Peyer's patch (tissue), 4 donors: ENCODE results near the gene CTDSP1. TPM values are rescaled to one million over a fixed set of nuclear protein-coding genes. Genes with fewer than 3 reads are reported as not detected.

Experiments
- DNase-seq, 3 donors: peaks; one replicate each; pipeline ENCODE4 v3.0.0-alpha.2; 2017 to 2019
- H3K27ac ChIP-seq, 4 donors: fragments of 200-600 bp; sonication (generic); one replicate each; pipeline ENCODE4 v1.5.1; 2016 to 2019
- H3K27me3 ChIP-seq, 2 donors: fragments of 200-600 bp; sonication (generic); one replicate each; pipeline ENCODE4 v1.5.1; 2019
- H3K36me3 ChIP-seq, 3 donors: fragments of 200-600 bp; sonication (generic); one replicate each; pipeline ENCODE4 v1.5.1; 2016 to 2019
- H3K4me1 ChIP-seq, 4 donors: fragments of 200-600 bp; sonication (generic); one replicate each; pipeline ENCODE4 v1.5.1; 2016 to 2019
- H3K4me3 ChIP-seq, 4 donors: fragments of 200-600 bp; sonication (generic); 1 replicate in 3 of 4; 2 replicates in 1 of 4; pipeline ENCODE4 v1.5.1; 2016 to 2019; ENCODE audit warnings: mild to moderate bottlenecking in 1 of 4
- H3K9me3 ChIP-seq, 4 donors: fragments of 200-600 bp; sonication (generic); one replicate each; pipeline ENCODE4 v1.5.1; 2016 to 2019; ENCODE audit warnings: mild to moderate bottlenecking in 1 of 4
- POLR2A ChIP-seq, 2 donors: fragments of 450-650 bp; IDR thresholded peaks; one replicate each; pipeline ENCODE4 v1.5.1; 2017; ENCODE audit warnings: antibody characterized with exemption in 2 of 2, mild to moderate bottlenecking in 2 of 2, moderate library complexity in 2 of 2
- total RNA-seq, 4 donors: library from RNA; depleted of rRNA; stranded (reverse); fragments of >200 nt; gene quantifications; one replicate each; pipeline ENCODE4 v1.1.0, GENCODE V29; 2016
- TF ChIP-seq, protein P1 (sequence below), 6 experiments: fragments of 450-650 bp in 4 of 6; fragments of 200-600 bp in 2 of 6; sonication (generic) in 1 of 6; IDR thresholded peaks; one replicate each; pipeline ENCODE4 v1.5.1; 2017 to 2019; ENCODE audit warnings: antibody characterized with exemption in 6 of 6, mild to moderate bottlenecking in 3 of 6, moderate library complexity in 1 of 6

Gene CTDSP1
- total RNA-seq, 4 donors from 2014 or later = 105 to 207 (median 184) TPM

DNA sequence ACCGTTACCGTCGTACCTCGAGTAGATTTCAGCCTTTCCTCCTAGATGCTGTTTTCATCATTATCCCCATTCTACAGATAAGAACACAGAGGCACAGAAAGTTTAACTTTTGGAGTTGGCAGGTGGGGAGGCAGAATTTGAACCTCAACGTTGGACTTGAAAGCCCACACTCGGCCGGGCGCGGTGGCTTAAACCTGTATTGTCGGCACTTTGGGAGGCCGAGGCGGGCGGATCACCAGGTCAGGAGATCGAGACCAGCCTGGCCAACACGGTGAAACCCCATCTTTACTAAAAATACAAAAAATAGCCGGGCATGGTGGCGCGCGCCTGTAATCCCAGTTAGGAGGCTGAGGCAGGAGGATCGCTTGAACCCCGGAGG, 31.5 kb upstream of the CTDSP1 start:
- H3K27ac ChIP-seq = peak overlapping the region; percentile 84 to 88 (median 86)
- peak overlapping the region; percentile 52 to 63 (median 53) for H3K4me3 ChIP-seq
- H3K9me3 ChIP-seq = no peaks in the 10 kb centered on the region
- H3K4me1 ChIP-seq = no peaks in the 10 kb centered on the region
- no peaks in the 10 kb centered on the region for H3K36me3 ChIP-seq
- H3K27me3 ChIP-seq = no peaks in the 10 kb centered on the region
- peak in 1 of 3 donors; percentile 47 for DNase-seq
- TF ChIP-seq POLR2A (IDR thresholded peaks at IDR 0.05) = no peak
- TF ChIP-seq, protein P1, sequence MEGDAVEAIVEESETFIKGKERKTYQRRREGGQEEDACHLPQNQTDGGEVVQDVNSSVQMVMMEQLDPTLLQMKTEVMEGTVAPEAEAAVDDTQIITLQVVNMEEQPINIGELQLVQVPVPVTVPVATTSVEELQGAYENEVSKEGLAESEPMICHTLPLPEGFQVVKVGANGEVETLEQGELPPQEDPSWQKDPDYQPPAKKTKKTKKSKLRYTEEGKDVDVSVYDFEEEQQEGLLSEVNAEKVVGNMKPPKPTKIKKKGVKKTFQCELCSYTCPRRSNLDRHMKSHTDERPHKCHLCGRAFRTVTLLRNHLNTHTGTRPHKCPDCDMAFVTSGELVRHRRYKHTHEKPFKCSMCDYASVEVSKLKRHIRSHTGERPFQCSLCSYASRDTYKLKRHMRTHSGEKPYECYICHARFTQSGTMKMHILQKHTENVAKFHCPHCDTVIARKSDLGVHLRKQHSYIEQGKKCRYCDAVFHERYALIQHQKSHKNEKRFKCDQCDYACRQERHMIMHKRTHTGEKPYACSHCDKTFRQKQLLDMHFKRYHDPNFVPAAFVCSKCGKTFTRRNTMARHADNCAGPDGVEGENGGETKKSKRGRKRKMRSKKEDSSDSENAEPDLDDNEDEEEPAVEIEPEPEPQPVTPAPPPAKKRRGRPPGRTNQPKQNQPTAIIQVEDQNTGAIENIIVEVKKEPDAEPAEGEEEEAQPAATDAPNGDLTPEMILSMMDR (IDR thresholded peaks at IDR 0.05) = no peak

DNA sequence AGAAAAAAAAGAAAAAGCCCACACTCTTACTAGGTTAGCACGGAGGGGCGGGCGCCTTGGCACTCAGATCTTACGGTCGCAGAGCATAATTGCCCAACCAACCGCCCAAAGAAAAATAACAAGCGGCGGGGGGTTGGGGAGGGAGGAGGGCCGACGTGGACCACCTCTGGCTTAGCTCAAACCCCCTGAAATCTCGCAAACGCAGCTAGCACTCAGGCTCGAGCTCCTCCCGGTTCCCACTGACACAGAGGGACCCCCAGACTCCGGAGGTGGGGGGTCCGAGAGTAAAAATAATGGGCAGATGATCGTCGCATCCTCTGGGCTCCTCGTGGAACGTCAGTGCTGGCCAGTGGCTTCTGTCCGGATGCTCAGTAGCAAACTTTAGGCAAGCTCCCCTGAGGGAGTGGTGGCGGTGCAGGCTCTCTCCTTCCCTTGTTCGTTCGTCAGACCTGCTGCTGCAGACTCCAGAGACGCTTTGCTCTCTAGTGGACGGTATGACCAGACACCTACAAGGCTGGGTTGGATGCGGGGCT, 31.0 kb upstream of the CTDSP1 start:
- Histone ChIP-seq H3K4me1 (no peaks in the 10 kb centered on the region), H3K27ac (peak overlapping the region; percentile 71 to 88 (median 85)), H3K36me3 (no peaks in the 10 kb centered on the region), H3K9me3 (no peaks in the 10 kb centered on the region), H3K27me3 (no peaks in the 10 kb centered on the region), H3K4me3 (peak overlapping the region in 1 of 4 donors; percentile 53)
- DNase-seq = peak in 1 of 3 donors; percentile 52
- TF ChIP-seq POLR2A (IDR thresholded peaks at IDR 0.05) = no peak
- TF ChIP-seq, protein P1 (IDR thresholded peaks at IDR 0.05) = no peak

DNA sequence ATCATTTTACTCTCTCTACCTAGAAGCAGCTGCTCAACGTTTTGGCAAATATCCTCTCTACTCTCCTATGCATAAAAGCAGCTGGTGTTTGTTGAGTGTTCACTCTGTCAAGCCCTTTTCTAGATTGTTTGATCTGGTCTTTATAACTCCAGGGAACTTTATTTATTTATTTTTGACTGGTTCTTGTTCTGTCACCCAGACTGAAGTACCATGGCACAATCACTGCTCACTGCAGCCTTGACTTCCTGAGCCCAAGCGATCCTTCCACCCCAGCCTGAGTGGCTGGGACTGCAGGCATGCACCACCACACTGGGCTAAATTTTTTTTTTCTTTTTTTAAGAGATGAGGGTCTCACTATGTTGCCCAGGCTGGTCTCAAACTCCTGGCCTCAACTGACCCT, 30.3 kb upstream of the CTDSP1 start:
- Histone ChIP-seq H3K27me3 (no peaks in the 10 kb centered on the region), H3K9me3 (no peaks in the 10 kb centered on the region), H3K4me1 (no peaks in the 10 kb centered on the region), H3K4me3 (no peak overlapping the region), H3K27ac (peak overlapping the region in 2 of 4 donors; percentile 71 to 86), H3K36me3 (no peaks in the 10 kb centered on the region)
- DNase-seq = no peak
- no peak for TF ChIP-seq POLR2A (IDR thresholded peaks at IDR 0.05)

DNA sequence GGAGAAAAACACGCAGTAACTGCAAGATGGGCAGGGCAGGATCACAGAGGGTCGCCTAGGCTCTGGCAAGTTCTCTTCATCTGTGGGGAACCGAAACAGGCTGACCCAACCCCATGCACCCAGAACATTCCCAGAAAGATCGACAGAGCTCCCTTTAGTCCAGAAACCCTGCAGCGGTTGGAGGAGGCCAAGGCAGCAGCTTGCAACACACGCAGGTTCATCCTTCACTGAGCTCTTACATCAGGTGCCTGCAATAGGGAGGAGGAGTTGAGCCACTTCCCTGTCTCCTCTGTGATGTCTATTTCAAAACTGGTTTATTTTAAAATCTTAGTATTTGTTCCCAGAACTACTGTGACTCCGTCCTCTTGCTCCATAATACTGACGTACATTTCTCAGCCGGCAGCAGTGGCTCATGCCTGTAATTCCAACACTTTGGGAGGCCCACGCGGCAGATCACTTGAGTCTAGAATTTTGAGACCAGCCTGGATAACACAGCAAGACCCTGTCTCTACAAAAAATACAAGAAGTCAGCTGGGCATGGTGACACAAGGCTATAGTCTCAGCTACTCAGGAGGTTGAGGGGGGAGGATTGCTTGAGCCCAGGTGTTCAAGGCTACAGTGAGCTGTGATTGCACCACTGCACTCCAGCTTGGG, 29.1 kb upstream of the CTDSP1 start:
- Histone ChIP-seq H3K9me3 (no peaks in the 10 kb centered on the region), H3K4me1 (no peaks in the 10 kb centered on the region), H3K27me3 (no peaks in the 10 kb centered on the region), H3K27ac (peak overlapping the region in 3 of 4 donors; percentile 40 to 86 (median 78)), H3K36me3 (no peaks in the 10 kb centered on the region), H3K4me3 (no peak overlapping the region)
- TF ChIP-seq, protein P1 (IDR thresholded peaks at IDR 0.05) = no peak
- TF ChIP-seq POLR2A (IDR thresholded peaks at IDR 0.05) = no peak
- DNase-seq = peak in 1 of 3 donors; percentile 73

DNA sequence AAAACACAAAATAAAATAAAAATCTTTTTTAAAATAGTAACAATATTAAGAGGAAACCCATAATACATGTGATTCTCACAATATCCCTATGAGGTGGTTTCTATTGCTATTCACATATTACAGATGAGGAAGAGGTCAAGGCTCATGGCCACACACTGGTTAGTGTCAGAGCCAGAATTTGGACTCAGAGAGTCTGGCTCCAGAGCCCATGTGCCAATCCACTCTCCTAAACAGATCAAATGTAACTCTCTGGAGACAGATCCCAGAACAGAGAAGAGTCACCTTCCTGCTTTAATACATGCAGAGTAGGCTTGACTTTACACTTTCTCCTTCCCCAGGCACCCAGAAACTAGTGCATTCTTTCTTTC, 27.7 kb upstream of the CTDSP1 start:
- no peak for DNase-seq
- Histone ChIP-seq H3K27ac (no peak overlapping the region), H3K4me1 (no peaks in the 10 kb centered on the region), H3K27me3 (no peaks in the 10 kb centered on the region), H3K36me3 (no peaks in the 10 kb centered on the region), H3K9me3 (no peaks in the 10 kb centered on the region), H3K4me3 (no peak overlapping the region)
- TF ChIP-seq POLR2A (IDR thresholded peaks at IDR 0.05) = no peak
- TF ChIP-seq, protein P1 (IDR thresholded peaks at IDR 0.05) = no peak

DNA sequence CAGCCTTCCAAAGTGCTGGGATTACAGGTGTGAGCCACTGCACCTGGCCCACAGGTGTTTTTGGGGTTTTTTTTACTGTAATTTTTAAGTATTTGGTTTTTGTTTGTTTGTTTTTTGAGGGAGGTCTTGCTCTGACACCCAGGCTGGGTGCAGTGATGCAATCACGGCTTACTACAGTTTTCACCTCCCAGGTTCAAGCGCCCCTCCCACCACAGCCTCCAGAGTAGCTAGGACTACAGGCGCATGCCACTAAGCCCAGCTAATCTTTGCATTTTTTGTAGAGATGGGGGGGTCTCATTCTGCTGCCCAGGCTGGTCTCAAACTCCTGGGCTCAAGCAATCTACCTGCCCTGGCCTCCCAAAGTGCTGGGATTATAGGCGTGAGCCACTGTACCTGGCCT, 24.9 kb upstream of the CTDSP1 start:
- no peaks in the 10 kb centered on the region for H3K9me3 ChIP-seq
- no peak overlapping the region for H3K27ac ChIP-seq
- DNase-seq = no peak
- no peaks in the 10 kb centered on the region for H3K27me3 ChIP-seq
- TF ChIP-seq, protein P1 (IDR thresholded peaks at IDR 0.05) = no peak
- no peak for TF ChIP-seq POLR2A (IDR thresholded peaks at IDR 0.05)
- H3K4me3 ChIP-seq = no peak overlapping the region
- H3K4me1 ChIP-seq = no peaks in the 10 kb centered on the region
- H3K36me3 ChIP-seq = no peaks in the 10 kb centered on the region
